Ishikawa (cell line): ENCODE data around the gene CENPVL3.

ENCODE experiments used
- CEBPB ChIP-seq: IDR thresholded peaks from 2 replicates; pipeline ENCODE4 v1.6.1; 2012
- CREB1 ChIP-seq: IDR thresholded peaks from 2 replicates; pipeline ENCODE4 v1.6.1; 2012; ENCODE audit warnings: low read depth
- EGR1 ChIP-seq: IDR thresholded peaks from 2 replicates; pipeline ENCODE4 v1.6.1; 2012
- EP300 ChIP-seq: IDR thresholded peaks from 2 replicates; pipeline ENCODE4 v1.6.1; 2012; ENCODE audit warnings: borderline replicate concordance
- FOXM1 ChIP-seq: IDR thresholded peaks from 2 replicates; pipeline ENCODE4 v1.6.1; 2012; ENCODE audit warnings: low read depth, borderline replicate concordance
- NFIC ChIP-seq: IDR thresholded peaks from 2 replicates; pipeline ENCODE4 v1.6.1; 2012
- RAD21 ChIP-seq: IDR thresholded peaks from 2 replicates; pipeline ENCODE4 v1.6.1; 2012; ENCODE audit warnings: low read depth
- TAF1 ChIP-seq: IDR thresholded peaks from 2 replicates; pipeline ENCODE4 v1.6.1; 2012; ENCODE audit warnings: low read depth, mild to moderate bottlenecking
- TCF12 ChIP-seq: IDR thresholded peaks from 2 replicates; pipeline ENCODE4 v1.6.1; 2012; ENCODE audit warnings: low read depth
- TEAD4 ChIP-seq: IDR thresholded peaks from 2 replicates; pipeline ENCODE4 v1.6.1; 2012
- YY1 ChIP-seq: IDR thresholded peaks from 2 replicates; pipeline ENCODE4 v1.6.1; 2012; ENCODE audit warnings: low read depth
- ZBTB7A ChIP-seq: IDR thresholded peaks from 2 replicates; pipeline ENCODE4 v1.6.1; 2012; ENCODE audit warnings: low read depth
- TF ChIP-seq, protein P1 (sequence below): IDR thresholded peaks from 2 replicates; pipeline ENCODE4 v1.6.1; 2012
- TF ChIP-seq, protein P2 (sequence below): IDR thresholded peaks from 2 replicates; pipeline ENCODE4 v1.6.1; 2012
- TF ChIP-seq, protein P3 (sequence below): IDR thresholded peaks from 2 replicates; pipeline ENCODE4 v1.6.1; 2012; ENCODE audit warnings: low read depth, mild to moderate bottlenecking

CENPVL3 gene

DNA sequence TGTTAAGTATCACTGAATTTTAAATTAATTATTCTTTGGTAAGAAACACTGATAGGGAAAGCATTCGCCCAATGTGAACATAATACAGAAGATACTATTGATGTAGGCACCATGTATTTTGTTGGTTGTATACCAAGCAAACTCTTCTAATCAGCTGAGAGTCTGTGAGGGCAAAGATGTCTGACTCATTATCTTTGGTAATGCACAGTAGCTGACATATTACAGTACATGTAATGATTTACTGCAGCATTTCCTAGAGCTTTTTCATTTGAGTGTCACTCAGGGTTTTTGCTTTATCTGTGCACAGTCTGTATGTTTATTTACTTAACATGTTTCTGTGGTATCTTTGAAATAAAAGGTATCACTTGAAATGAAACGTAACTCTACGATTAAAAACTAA is 49.2 kb downstream of the CENPVL3 start:
- no peak for TF ChIP-seq YY1
- no peak for TF ChIP-seq CEBPB
- no peak for TF ChIP-seq EGR1
- TF ChIP-seq TCF12: no peak
- TF ChIP-seq, protein P1, sequence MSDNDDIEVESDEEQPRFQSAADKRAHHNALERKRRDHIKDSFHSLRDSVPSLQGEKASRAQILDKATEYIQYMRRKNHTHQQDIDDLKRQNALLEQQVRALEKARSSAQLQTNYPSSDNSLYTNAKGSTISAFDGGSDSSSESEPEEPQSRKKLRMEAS: no peak
- TF ChIP-seq FOXM1: no peak
- TF ChIP-seq TAF1: no peak

DNA sequence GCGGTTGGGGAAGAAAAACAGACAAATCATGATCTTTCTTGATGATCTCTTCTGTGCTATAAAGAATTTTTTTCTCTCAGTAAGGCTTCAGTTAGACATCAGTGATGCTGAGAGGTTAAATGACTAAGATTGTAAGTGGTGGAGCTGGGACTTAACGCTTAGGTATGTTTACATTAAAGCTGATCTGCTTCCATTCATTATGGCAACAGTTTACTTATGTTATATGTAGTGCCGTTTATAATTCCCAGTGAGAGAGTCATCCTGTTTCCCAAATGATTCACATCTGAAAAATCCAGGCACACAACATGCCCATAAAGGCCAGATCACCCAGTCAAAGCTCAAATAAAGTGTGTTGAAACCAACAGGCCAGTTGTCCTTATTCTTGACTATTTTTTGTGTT is 50.1 kb downstream of the CENPVL3 start:
- TF ChIP-seq, protein P2, sequence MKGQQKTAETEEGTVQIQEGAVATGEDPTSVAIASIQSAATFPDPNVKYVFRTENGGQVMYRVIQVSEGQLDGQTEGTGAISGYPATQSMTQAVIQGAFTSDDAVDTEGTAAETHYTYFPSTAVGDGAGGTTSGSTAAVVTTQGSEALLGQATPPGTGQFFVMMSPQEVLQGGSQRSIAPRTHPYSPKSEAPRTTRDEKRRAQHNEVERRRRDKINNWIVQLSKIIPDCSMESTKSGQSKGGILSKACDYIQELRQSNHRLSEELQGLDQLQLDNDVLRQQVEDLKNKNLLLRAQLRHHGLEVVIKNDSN: no peak
- no peak for TF ChIP-seq YY1
- TF ChIP-seq CEBPB: no peak
- no peak for TF ChIP-seq TCF12
- TF ChIP-seq CREB1: no peak
- TF ChIP-seq TEAD4: no peak
- no peak for TF ChIP-seq NFIC
- no peak for TF ChIP-seq FOXM1
- TF ChIP-seq EGR1: no peak
- TF ChIP-seq TAF1: no peak
- TF ChIP-seq, protein P1: no peak
- no peak for TF ChIP-seq ZBTB7A
- TF ChIP-seq, protein P3, sequence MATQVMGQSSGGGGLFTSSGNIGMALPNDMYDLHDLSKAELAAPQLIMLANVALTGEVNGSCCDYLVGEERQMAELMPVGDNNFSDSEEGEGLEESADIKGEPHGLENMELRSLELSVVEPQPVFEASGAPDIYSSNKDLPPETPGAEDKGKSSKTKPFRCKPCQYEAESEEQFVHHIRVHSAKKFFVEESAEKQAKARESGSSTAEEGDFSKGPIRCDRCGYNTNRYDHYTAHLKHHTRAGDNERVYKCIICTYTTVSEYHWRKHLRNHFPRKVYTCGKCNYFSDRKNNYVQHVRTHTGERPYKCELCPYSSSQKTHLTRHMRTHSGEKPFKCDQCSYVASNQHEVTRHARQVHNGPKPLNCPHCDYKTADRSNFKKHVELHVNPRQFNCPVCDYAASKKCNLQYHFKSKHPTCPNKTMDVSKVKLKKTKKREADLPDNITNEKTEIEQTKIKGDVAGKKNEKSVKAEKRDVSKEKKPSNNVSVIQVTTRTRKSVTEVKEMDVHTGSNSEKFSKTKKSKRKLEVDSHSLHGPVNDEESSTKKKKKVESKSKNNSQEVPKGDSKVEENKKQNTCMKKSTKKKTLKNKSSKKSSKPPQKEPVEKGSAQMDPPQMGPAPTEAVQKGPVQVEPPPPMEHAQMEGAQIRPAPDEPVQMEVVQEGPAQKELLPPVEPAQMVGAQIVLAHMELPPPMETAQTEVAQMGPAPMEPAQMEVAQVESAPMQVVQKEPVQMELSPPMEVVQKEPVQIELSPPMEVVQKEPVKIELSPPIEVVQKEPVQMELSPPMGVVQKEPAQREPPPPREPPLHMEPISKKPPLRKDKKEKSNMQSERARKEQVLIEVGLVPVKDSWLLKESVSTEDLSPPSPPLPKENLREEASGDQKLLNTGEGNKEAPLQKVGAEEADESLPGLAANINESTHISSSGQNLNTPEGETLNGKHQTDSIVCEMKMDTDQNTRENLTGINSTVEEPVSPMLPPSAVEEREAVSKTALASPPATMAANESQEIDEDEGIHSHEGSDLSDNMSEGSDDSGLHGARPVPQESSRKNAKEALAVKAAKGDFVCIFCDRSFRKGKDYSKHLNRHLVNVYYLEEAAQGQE: no peak
- TF ChIP-seq RAD21: no peak
- no peak for TF ChIP-seq EP300
